BLaER1 (cell line): Measurements from ENCODE around the gene EHF.

Source experiments
- H3K27ac ChIP-seq: shearing (Covaris generic); formaldehyde crosslinking; 2 replicates; pipeline ENCODE4 v1.8.1; 2022
- H3K27me3 ChIP-seq: shearing (Covaris generic); formaldehyde crosslinking; 2 replicates; pipeline ENCODE4 v1.8.1; 2022
- H3K36me3 ChIP-seq: shearing (Covaris generic); formaldehyde crosslinking; 2 replicates; pipeline ENCODE4 v1.8.1; 2022
- H3K4me1 ChIP-seq: shearing (Covaris generic); formaldehyde crosslinking; 2 replicates; pipeline ENCODE4 v1.8.1; 2022
- H3K4me2 ChIP-seq: shearing (Covaris generic); formaldehyde crosslinking; 2 replicates; pipeline ENCODE4 v1.8.1; 2022
- H3K4me3 ChIP-seq: shearing (Covaris generic); formaldehyde crosslinking; 2 replicates; pipeline ENCODE4 v1.8.1; 2022
- H3K9ac ChIP-seq: shearing (Covaris generic); formaldehyde crosslinking; 2 replicates; pipeline ENCODE4 v1.8.1; 2022
- H3K9me3 ChIP-seq: shearing (Covaris generic); formaldehyde crosslinking; 2 replicates; pipeline ENCODE4 v1.8.1; 2022
- H4K20me1 ChIP-seq: shearing (Covaris generic); formaldehyde crosslinking; 2 replicates; pipeline ENCODE4 v1.8.1; 2022
- Cebpa-rat ChIP-seq: shearing (Covaris generic); IDR thresholded peaks from 2 replicates; pipeline ENCODE4 v1.8.1; 2022

Gene EHF

DNA sequence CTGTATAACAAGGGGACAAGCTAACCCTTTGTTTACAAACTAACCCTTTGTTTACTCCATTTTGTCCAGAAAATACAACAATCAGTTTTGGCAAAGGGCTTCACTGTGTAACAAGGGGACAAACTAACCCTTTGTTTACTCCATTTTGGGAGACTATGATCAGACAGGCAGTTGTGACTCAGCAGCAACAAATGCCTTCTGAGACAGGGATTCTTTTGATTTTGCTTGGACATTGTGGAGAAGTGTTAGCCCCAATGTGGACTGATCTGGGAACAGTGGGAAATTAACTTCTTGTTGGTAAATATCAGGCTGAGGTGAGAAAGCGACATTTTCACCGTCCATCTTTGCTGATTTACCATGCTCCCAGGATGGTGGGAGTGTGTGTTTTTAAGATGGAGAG is 983 bp downstream of the EHF start:
- no peak for TF ChIP-seq Cebpa-rat
- no peak overlapping the region for H3K4me3 ChIP-seq
- H3K4me2 ChIP-seq: no peak overlapping the region
- no peaks in the 10 kb centered on the region for H3K36me3 ChIP-seq
- H3K4me1 ChIP-seq: no peaks in the 10 kb centered on the region
- H3K27ac ChIP-seq: no peak overlapping the region
- H3K9me3 ChIP-seq: no peaks in the 10 kb centered on the region
- H4K20me1 ChIP-seq: no peaks in the 10 kb centered on the region
- no peak overlapping the region for H3K9ac ChIP-seq
- no peaks in the 10 kb centered on the region for H3K27me3 ChIP-seq

DNA sequence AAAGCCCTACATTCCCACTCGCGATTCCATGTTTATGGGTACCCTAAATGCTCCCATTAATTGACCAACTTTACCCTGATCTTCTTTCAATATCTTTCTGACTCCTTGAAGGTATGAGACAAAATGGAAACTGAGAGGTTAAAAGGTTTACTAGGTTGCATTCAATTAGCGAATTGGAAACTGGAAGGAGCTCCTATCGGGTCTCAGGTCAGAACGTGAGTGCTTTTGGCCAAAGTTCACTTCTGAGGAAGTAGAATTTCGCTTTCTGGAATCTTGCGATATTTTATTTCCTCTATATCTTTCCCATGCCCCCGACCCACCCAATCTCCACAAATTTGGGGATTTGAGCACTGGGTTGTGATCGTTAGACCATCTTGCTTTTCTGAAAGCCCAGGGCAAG is 2.6 kb downstream of the EHF start:
- Histone ChIP-seq H3K9ac (no peak overlapping the region), H3K27me3 (no peaks in the 10 kb centered on the region), H3K9me3 (no peaks in the 10 kb centered on the region), H3K4me2 (no peak overlapping the region), H3K4me1 (no peaks in the 10 kb centered on the region), H3K27ac (no peak overlapping the region), H4K20me1 (no peaks in the 10 kb centered on the region), H3K36me3 (no peaks in the 10 kb centered on the region), H3K4me3 (no peak overlapping the region)
- TF ChIP-seq Cebpa-rat: no peak

DNA sequence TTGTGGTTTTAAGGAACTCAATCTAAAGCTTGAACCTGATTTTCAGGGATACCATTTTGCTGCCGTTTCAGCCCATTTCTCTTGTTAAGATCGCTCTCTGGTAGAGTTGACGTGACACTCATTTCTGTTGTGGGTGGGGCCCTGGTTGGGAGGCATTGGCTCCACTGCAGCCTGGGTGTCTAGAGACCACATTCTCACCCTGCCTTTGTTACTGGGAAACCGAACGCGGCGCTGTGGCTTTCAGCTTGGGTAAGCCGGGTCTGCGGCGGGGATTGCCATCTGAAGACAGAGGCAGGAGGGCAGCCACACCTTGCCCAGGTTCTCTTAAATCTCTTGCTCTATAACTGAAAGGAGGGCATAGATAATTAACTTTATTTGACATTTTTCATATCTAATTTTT is 3.2 kb downstream of the EHF start:
- Histone ChIP-seq H3K9me3 (no peaks in the 10 kb centered on the region), H3K27ac (no peak overlapping the region), H3K4me1 (no peaks in the 10 kb centered on the region), H4K20me1 (no peaks in the 10 kb centered on the region), H3K9ac (no peak overlapping the region), H3K4me3 (no peak overlapping the region), H3K27me3 (no peaks in the 10 kb centered on the region), H3K36me3 (no peaks in the 10 kb centered on the region), H3K4me2 (no peak overlapping the region)
- TF ChIP-seq Cebpa-rat: no peak

DNA sequence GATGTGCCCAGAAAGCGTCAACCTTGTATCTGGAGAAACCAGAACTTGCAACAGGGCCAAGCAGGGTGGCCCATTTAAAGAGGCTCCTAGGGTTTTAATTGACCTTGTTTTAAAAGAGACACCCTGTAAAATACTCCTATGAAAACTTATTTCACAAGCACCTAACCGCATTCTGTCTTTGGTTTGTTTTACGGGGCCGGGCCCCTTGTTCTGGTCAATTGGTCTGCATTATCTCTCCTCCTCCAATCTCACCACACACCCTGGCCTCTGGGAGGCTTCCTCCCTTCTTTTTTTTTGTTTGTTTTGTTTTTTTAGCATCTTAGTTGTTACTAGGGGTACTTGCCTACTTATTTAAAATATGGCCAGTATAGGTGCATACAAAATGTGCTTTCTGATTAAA is 4.7 kb downstream of the EHF start:
- Histone ChIP-seq H3K9me3 (no peaks in the 10 kb centered on the region), H3K4me3 (no peak overlapping the region), H3K4me2 (no peak overlapping the region), H3K9ac (no peak overlapping the region), H3K36me3 (no peaks in the 10 kb centered on the region), H3K27me3 (no peaks in the 10 kb centered on the region), H3K4me1 (no peaks in the 10 kb centered on the region), H3K27ac (no peak overlapping the region), H4K20me1 (no peaks in the 10 kb centered on the region)
- no peak for TF ChIP-seq Cebpa-rat

DNA sequence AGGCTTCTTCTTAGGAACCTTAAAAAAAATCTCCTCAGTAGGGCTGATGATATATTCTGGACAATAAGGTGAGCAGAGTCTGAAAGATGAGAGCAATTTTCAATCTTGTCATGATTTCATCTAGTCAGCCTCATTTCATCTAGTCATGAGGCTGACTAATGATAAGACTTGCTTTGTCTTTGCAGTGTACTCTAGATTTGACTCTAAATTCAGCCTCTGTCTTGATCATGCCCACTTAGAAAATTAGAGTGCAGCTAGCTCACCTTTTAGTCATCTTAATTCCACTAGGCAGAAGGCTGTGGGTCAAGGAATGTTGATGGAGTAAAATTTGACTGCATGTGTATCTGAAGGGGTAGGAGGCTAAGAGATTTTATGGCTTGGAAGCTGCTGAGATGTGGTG is 5.5 kb downstream of the EHF start:
- Histone ChIP-seq H3K9ac (no peak overlapping the region), H3K4me3 (no peak overlapping the region), H3K27me3 (no peaks in the 10 kb centered on the region), H3K4me2 (no peak overlapping the region), H3K36me3 (no peaks in the 10 kb centered on the region), H4K20me1 (no peaks in the 10 kb centered on the region), H3K4me1 (no peaks in the 10 kb centered on the region), H3K27ac (no peak overlapping the region), H3K9me3 (no peaks in the 10 kb centered on the region)
- no peak for TF ChIP-seq Cebpa-rat

DNA sequence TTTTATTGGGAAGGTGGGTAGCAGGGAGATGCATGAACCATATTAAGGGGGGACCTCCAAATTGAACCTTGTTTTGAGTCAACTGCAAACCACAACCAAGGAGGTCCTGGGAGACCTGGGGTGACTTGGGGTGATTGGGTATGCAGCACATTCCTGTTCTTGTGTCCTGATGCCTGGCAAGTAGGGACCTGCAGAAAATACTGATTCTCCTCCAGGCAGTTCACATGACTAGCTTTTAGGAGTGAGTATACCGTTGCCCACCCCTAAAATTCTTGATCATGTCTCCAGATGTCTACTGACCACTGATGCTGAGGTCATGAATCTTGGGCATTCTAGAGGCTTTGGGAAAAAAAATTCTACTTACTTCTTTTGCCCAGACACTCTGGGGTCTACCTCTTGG is 6.3 kb downstream of the EHF start:
- no peak overlapping the region for H3K9ac ChIP-seq

DNA sequence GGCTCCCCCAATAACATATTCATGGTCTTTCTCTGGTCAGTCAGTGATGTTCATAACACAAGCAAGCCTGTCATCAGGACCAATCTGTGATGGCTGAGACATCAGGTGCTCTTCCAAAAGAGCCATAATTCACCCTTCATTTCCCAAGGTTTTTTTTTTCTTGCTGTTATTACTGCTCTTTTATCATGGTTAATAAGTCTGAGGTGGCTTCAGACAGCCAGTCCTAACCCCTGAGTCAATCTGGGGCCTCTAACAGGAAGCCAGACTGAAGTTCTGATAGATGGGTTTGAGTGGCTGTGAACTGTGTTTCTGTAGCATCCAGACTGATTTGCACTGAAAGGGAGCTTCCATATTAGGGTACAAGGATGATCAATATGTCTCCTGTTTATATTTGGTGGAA is 8.8 kb downstream of the EHF start:
- Histone ChIP-seq H3K36me3 (no peaks in the 10 kb centered on the region), H3K9ac (no peak overlapping the region), H3K27ac (no peak overlapping the region), H3K4me2 (no peak overlapping the region), H3K4me3 (no peak overlapping the region), H3K9me3 (no peaks in the 10 kb centered on the region), H4K20me1 (no peaks in the 10 kb centered on the region), H3K27me3 (no peaks in the 10 kb centered on the region), H3K4me1 (peaks cover 7% of the 10 kb centered on the region)
- TF ChIP-seq Cebpa-rat: no peak

More for the DNA sequence above, 6.3 kb downstream of the EHF start:
- TF ChIP-seq Cebpa-rat: no peak
- no peak overlapping the region for H3K4me3 ChIP-seq
- H3K27ac ChIP-seq: no peak overlapping the region
- H3K4me2 ChIP-seq: no peak overlapping the region
- H4K20me1 ChIP-seq: no peaks in the 10 kb centered on the region
- no peaks in the 10 kb centered on the region for H3K36me3 ChIP-seq
- no peaks in the 10 kb centered on the region for H3K4me1 ChIP-seq
- no peaks in the 10 kb centered on the region for H3K9me3 ChIP-seq
- no peaks in the 10 kb centered on the region for H3K27me3 ChIP-seq

DNA sequence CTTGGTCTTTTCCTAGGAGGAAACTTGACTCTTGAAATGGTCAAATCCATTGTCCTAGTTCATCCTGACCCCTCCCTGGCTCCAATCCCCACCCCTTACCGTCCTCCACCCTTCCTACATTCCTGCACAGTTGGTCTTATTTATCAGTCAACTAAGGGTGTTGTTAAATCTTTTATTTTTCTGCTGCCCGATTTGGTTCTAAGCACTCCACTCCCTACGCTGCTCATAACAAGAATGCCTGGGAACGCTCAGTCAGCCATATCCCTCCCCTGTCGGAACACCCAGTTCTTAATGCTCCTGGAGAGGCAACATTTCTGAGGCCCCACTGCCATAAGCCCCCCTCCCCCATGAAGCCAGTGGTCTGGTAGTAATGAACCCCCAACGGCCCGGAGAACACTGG is 9.7 kb downstream of the EHF start:
- Histone ChIP-seq H3K4me2 (no peak overlapping the region), H3K4me1 (peaks cover 7% of the 10 kb centered on the region), H4K20me1 (no peaks in the 10 kb centered on the region), H3K27me3 (no peaks in the 10 kb centered on the region), H3K4me3 (no peak overlapping the region), H3K36me3 (no peaks in the 10 kb centered on the region), H3K9ac (no peak overlapping the region), H3K9me3 (no peaks in the 10 kb centered on the region), H3K27ac (no peak overlapping the region)
- no peak for TF ChIP-seq Cebpa-rat

DNA sequence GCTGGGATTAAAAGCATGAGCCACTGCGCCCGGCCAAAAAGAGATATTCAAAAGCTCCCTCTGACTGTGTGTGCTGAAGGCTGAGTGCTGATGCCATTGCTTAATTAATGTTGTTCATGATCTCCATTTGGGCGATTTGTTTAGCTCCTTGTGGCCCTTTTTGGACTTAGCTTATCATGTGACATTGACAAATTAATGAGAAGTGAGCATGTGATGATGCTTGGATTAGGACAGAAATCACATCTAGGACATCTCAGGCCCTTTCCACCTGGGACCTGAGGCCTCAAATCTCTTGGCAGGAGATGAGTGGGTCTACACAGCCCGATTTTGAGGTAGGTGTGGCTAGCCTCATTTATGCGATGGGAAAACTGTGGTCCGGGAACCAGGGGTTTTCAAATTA is 10.4 kb downstream of the EHF start:
- Histone ChIP-seq H3K9ac (no peak overlapping the region), H3K4me1 (peaks cover 7% of the 10 kb centered on the region), H3K27ac (no peak overlapping the region), H3K4me2 (no peak overlapping the region), H3K27me3 (no peaks in the 10 kb centered on the region), H3K36me3 (no peaks in the 10 kb centered on the region), H3K4me3 (no peak overlapping the region), H3K9me3 (no peaks in the 10 kb centered on the region), H4K20me1 (no peaks in the 10 kb centered on the region)
- no peak for TF ChIP-seq Cebpa-rat

DNA sequence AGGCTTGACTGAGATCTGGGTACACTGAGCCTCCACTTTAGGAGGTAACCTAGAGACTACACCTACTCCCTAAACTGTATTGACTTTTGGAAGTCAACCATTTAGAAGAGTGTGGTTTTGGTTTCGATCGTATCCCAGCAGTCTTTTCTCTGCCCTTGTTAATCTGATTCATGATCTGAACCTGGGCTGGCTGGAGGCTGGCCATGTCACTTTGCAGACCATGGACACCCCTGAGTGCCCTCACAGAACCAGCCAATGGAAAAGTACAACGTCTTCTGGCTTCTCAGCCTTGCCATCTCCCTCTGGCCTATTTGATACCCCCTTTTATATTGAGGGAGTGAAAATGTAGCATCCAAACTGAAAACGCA is 10.8 kb downstream of the EHF start:
- TF ChIP-seq Cebpa-rat: no peak
- Histone ChIP-seq H3K9me3 (no peaks in the 10 kb centered on the region), H3K4me3 (no peak overlapping the region), H4K20me1 (no peaks in the 10 kb centered on the region), H3K9ac (no peak overlapping the region), H3K4me2 (no peak overlapping the region), H3K36me3 (no peaks in the 10 kb centered on the region), H3K4me1 (peaks cover 7% of the 10 kb centered on the region), H3K27ac (no peak overlapping the region), H3K27me3 (no peaks in the 10 kb centered on the region)

DNA sequence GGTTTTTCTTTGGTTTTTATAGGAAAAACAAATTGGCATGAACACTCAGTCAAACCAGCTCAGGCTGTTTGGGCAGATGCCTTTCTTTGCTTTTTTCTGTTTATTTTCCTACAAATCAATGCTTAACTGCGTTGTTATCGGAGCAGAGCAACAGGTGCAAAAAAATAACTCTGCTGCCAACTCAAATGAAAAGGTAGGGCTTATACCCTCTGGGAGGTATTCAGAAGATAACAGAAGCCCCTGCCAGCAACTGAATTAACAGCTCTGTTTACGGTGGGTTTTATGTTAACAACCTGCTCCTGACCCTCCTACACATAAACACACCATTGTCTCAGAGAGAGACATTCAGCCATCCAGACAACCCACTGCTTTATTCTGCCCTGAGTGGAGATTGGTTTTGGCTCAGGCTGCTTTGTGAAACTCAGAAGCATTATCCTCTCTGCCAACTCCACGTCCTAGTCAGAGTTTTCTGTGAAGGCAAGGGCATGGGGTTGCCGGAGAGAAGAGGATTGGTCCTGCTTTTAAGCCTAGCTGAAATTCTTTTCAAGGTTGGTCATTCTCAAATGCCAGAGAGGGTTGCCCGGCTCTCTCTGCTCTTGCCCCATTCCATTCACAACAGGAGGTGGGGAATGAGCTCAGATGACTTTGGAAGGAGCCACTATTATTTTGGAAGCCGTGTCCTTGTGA is 11.4 kb downstream of the EHF start:
- Histone ChIP-seq H3K4me1 (peaks cover 7% of the 10 kb centered on the region), H3K4me3 (no peak overlapping the region), H3K4me2 (no peak overlapping the region), H3K27me3 (no peaks in the 10 kb centered on the region), H3K27ac (no peak overlapping the region), H3K9ac (no peak overlapping the region), H3K9me3 (no peaks in the 10 kb centered on the region), H3K36me3 (no peaks in the 10 kb centered on the region), H4K20me1 (no peaks in the 10 kb centered on the region)
- TF ChIP-seq Cebpa-rat: no peak
